Activated CD4-positive, CD25-positive, alpha-beta regulatory T cell (primary cell): Measurements from ENCODE around the gene ANKZF1.

Experiments
- DNase-seq, 4 experiments: peaks; one replicate each; lab custom pipeline; 2025; lab: John Stamatoyannopoulos, UW

The ANKZF1 gene

DNA sequence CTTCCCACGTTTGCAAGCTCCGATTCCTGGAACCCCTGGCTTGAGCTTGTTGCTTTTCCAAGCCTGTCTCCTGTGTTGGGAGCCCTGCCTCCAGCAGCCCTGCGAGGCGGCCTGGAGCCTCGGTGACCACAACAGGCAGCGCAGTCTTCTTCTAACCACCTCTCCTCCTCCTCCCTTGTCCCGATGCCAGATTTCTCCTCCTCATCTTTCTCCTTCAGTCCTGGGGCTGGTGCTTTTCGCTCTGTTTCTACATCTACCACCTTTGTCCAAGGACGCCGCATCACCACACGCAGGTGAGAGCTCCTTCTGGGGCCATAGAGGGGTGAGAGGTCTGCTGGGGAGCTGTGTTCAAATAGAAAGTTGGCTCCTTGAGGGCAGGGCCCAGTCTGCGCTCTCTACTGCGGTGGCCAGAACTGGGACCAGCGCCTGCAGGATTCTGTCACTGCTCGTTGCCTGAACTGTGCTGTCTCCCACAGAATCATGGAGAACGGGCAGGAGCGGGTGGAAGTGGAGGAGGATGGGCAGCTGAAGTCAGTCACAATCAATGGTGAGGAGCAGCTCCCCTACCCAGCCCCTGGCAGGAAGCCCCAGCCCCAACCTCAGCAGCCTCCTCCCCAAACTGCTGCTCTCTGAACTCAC is 53.5 kb downstream of the ANKZF1 start:
- DNase-seq = no peak

DNA sequence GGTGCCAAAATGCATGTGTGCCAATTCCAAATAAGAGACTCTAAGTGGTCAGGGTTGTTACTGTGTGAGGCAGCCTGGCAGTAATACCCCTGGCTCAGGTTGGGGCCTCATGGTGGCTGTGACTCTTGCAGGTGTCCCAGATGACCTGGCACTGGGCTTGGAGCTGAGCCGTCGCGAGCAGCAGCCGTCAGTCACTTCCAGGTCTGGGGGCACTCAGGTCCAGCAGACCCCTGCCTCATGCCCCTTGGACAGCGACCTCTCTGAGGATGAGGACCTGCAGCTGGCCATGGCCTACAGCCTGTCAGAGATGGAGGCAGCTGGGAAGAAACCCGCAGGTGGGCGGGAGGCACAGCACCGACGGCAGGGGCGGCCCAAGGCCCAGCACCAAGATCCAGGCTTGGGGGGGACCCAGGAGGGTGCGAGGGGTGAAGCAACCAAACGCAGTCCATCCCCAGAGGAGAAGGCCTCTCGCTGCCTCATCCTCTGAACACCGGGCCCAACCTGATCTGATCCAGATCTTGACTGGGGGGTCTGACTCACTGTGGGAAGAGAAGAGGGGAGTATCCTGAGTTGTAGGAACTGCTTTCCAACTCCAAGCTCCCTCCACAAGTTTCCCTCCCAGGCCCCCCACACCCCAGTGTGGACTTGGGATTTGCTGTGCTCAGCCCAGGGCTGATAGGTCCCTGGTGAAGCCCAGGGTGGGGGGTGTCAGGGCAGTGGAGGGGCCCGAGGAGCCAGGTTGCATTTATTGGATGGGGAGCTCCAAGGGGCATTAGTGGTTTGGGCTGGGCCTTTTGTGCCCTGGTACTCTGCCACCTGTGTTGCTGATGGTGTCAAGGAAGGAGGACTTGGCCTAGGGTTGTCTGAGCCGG is 55.1 kb downstream of the ANKZF1 start:
- DNase-seq = no peak

DNA sequence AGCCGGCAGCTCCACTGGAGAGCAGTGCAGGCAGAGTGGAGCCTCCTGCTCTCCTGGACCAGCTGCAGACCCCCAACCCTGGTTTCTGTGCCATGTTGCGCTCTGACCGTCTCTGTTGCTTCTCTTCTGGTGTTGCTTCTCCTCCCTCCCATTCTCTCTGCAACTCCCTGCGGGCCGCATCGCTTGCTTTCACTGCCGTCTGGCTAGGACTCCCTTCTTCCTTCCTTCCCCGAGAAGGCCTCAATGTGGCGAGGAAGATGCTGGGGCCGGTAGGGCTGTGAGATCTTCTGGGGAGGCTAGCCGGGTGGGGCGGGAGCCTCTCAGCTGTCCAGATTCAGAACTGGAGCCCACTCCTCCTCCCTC is 55.7 kb downstream of the ANKZF1 start:
- DNase-seq = no peak

DNA sequence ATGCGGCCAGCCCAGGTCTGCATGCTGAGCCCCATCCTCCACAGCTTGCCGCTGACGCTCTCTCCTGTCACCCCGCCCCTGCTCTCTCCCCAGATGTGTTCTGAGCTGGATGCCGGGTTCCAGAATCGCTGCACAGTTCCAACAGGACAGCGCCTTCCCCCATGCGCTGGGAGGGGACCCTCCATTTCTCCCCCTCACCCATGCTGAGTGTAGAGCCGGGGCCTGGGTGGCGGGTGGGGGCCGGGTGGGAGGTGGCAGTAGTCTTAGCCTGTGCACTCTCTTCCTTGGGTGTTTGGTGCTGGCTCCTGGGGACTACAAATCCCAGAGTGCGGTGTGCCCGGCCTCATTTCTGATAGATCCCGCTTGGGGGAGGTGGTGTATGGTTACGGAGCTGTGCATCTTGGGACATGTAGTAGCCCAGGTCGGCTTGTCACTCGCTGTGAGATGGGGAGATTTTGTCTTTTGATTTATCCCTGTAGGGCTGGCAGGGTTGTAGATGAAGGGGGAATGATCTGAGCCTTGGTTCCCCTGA is 56.4 kb downstream of the ANKZF1 start:
- DNase-seq = no peak
